ENCODE results near the gene IGFLR1.

Gene IGFLR1

GRCh38 chr19:35723671-35724070, 18.6 kb downstream of the IGFLR1 start:
- no peak for DNase-seq

DNA sequence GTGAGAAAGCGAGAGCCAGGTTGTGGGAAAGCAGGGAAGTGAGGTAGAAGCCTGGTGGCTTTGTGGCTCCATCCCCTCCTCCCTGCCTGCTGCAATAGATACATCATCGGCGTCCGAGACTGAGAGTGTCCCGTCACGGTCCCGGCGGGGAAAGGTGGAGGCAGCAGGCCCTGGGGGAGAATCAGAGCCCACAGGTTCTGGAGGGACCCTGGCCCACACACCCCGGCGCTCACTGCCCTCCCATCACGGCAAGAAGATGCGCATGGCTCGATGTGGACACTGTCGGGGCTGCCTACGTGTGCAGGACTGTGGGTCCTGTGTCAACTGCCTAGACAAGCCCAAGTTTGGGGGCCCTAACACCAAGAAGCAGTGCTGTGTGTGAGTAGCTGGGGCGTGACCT, 19.4 kb downstream of the IGFLR1 start:
- no peak for DNase-seq

GRCh38 chr19:35722461-35722860, 19.8 kb downstream of the IGFLR1 start:
- DNase-seq, result no peak

DNA sequence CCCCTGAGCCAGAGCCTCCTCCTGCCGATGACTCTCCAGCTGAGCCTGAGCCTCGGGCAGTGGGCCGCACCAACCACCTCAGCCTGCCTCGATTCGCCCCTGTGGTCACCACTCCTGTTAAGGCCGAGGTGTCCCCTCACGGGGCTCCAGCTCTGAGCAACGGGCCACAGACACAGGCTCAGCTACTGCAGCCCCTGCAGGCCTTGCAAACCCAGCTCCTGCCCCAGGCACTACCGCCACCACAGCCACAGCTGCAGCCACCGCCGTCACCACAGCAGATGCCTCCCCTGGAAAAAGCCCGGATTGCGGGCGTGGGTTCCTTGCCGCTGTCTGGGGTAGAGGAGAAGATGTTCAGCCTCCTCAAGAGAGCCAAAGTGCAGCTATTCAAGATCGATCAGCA, 20.9 kb downstream of the IGFLR1 start:
- no peak for DNase-seq

DNA sequence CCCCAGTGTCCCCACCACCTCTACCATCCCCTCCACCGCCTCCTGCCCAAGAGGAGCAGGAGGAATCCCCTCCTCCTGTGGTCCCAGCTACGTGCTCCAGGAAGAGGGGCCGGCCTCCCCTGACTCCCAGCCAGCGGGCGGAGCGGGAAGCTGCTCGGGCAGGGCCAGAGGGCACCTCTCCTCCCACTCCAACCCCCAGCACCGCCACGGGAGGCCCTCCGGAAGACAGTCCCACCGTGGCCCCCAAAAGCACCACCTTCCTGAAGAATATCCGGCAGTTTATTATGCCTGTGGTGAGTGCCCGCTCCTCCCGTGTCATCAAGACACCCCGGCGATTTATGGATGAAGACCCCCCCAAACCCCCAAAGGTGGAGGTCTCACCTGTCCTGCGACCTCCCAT, 21.6 kb downstream of the IGFLR1 start:
- no peak for DNase-seq

DNA sequence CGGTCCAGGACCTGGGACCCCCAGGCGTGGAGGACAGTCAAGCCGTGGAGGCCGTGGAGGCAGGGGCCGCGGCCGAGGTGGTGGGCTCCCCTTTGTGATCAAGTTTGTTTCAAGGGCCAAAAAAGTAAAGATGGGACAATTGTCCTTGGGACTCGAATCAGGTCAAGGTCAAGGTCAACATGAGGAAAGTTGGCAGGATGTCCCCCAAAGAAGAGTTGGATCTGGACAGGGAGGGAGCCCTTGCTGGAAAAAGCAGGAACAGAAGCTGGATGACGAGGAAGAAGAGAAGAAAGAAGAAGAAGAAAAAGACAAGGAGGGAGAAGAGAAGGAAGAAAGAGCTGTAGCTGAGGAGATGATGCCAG, 22.1 kb downstream of the IGFLR1 start:
- no peak for DNase-seq

- no peak for DNase-seq
These were observed 22.7 kb downstream of the IGFLR1 start for GRCh38 chr19:35719402-35720162.

- peak in 9 of 14 donors; percentile 3 to 67 (median 30) for DNase-seq
These were observed 23.8 kb downstream of the IGFLR1 start for GRCh38 chr19:35718345-35719041.

GRCh38 chr19:35717665-35718344, 24.4 kb downstream of the IGFLR1 start, which contains the start of gene KMT2B:
Gene KMT2B (plus strand): TSS chr19:35718003. CDS start chr19:35718019, 16 bp downstream.
- peak in 11 of 14 donors; percentile 33 to 97 (median 91) for DNase-seq

GRCh38 chr19:35716801-35717664, 25.2 kb downstream of the IGFLR1 start:
- peak; percentile 32 to 96 (median 87) for DNase-seq

DNA sequence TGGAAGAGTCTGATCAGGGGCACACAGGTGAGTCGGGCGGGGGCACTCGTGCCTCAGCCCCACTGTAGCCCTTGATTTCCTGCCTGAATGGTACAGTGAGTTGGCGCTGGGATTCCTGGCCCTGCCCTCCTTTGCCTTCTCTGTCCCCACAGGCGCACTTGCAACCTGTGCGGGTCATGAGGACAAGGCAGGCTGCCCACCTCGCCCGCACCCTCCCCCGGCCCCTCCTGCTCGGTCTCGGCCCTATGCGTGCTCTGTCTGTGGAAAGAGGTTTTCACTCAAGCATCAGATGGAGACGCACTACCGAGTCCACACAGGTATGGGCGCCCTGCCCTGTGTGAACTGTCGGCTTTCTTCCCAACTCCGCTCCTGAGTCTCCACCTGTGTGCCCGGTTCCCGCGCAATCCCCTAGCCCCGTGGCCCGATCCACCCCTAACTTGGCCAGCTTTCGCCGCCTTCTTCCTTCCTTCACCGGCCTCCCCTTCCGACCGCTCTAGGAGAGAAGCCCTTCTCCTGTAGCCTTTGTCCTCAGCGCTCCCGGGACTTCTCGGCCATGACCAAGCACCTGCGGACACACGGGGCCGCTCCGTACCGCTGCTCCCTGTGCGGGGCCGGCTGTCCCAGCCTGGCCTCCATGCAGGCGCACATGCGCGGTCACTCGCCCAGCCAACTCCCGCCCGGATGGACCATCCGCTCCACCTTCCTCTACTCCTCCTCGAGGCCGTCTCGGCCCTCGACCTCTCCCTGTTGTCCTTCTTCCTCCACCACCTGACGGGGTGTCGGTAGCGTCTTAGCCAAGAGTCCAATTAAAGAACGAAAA, 26.1 kb downstream of the IGFLR1 start:
- peak in 11 of 14 donors; percentile 23 to 87 (median 76) for DNase-seq

DNA sequence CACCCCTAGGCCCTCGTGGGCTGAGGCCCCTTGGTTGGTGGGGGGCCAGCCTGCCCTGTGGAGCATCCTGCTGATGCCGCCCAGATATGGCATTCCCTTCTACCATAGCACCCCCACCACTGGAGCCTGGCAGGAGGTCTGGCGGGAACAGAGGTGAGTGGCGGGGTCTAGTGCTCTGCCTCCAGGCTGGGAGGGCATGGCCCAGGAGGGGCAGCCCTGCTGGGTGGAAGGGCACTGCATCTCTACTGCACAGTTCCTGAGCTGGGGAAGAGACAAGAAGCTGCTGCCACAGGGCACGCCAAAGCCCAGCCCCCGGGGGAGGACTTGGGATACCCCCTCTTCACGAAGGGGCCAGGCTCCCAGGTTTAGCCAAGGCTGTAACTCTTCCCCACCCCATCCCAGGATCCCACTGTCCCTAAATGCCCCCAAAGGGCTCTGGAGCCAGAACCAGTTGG, 26.9 kb downstream of the IGFLR1 start:
- DNase-seq, result no peak

GRCh38 chr19:35714601-35715354, 27.5 kb downstream of the IGFLR1 start:
- DNase-seq, result no peak

GRCh38 chr19:35713904-35714495, 28.3 kb downstream of the IGFLR1 start:
- peak in 1 of 14 donors; percentile 22 for DNase-seq

GRCh38 chr19:35713506-35713850, 28.8 kb downstream of the IGFLR1 start:
- DNase-seq, result no peak

GRCh38 chr19:35712567-35713505, 29.4 kb downstream of the IGFLR1 start:
- no peak for DNase-seq

DNA sequence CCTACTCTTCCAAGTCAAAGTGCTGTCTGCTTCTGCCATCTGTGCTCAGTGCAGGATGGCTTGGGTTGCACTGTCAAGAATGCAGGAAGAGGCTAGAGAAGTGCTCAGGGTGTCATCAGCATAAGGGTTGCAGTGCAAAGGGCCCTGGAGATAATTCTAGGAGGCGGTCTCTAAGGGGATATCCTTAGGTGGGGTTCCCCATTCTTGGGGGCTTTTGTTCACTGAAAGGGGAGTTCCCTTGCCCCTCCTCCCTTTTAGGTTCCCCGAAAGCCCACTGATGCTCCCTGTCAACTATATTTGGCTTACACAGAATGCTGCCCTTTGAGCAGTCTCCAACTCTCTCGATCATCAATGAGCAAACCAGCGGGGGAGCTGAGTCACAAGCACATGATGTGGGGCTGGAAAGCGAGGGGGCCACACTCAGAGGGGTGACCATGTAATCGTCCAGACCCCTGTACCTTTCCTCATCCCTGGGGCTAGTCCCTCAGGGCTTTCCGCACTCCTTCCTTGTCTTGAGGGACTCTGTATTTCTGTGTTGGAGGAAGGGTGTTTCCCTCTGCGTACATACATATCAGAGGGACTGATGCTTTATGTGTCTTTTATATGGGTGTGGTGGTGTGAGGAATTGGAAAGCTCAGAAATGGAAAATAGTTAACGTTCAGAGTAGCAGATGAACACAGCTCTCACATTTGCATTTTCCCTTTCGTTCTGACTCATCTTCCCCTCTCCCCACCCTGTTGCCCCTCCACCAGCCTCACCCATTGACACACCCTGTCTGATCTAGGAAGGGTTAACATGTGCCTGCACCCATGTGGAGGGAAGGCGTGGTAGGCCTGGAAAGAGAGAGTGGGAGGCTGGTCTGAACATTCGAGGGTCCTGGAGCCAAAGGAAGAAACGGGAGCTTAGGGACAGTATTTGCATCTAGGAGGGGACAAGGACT, 31.2 kb downstream of the IGFLR1 start:
- DNase-seq, result no peak

GRCh38 chr19:35708391-35708790, 33.9 kb downstream of the IGFLR1 start:
- DNase-seq, result no peak
